Breast epithelium (tissue), 4 donors: ENCODE data around the gene MAD1L1. TPM values are rescaled to one million over a fixed set of nuclear protein-coding genes. Genes with fewer than 3 reads are reported as not detected.

ENCODE experiments used
- DNase-seq, 2 donors: peaks; one replicate each; pipeline ENCODE4 v3.0.0-alpha.2; 2019; ENCODE audit warnings: low spot score in 2 of 2
- H3K27ac ChIP-seq, 2 donors: fragments of 200-600 bp; sonication (generic) in 1 of 2; one replicate each; pipeline ENCODE4 v1.5.1; 2016 to 2019; ENCODE audit warnings: mild to moderate bottlenecking in 1 of 2
- H3K27me3 ChIP-seq, 2 donors: fragments of 200-600 bp; sonication (generic) in 1 of 2; one replicate each; pipeline versions ENCODE4 v1.5.1 to v1.6.0; 2017 to 2019; ENCODE audit warnings: control low read depth in 1 of 2, mild to moderate bottlenecking in 1 of 2
- H3K36me3 ChIP-seq: fragments of 200-600 bp; one replicate; pipeline ENCODE4 v1.5.1; 2019
- H3K4me1 ChIP-seq, 2 donors: fragments of 200-600 bp; sonication (generic); one replicate each; pipeline ENCODE4 v1.5.1; 2016 to 2019; ENCODE audit warnings: control low read depth in 1 of 2
- H3K4me3 ChIP-seq, 3 donors: fragments of 200-600 bp; sonication (generic); 1 replicate in 2 of 3; 2 replicates in 1 of 3; pipeline ENCODE4 v1.5.1; 2016 to 2019; ENCODE audit warnings: mild to moderate bottlenecking in 3 of 3, moderate library complexity in 2 of 3
- H3K9me3 ChIP-seq, 2 donors: fragments of 200-600 bp; sonication (generic) in 1 of 2; one replicate each; pipeline ENCODE4 v1.5.1; 2016 to 2019; ENCODE audit warnings: control low read depth in 1 of 2
- CTCF ChIP-seq, 3 donors: fragments of 450-650 bp; IDR thresholded peaks; one replicate each; pipeline ENCODE4 v1.5.1; 2016 to 2017; ENCODE audit warnings: antibody characterized with exemption in 3 of 3, mild to moderate bottlenecking in 3 of 3, moderate library complexity in 3 of 3
- POLR2A ChIP-seq: fragments of 450-650 bp; IDR thresholded peaks from one replicate; pipeline ENCODE4 v1.6.1; 2016; ENCODE audit warnings: antibody characterized with exemption, mild to moderate bottlenecking, moderate library complexity
- POLR2AphosphoS5 ChIP-seq, 3 donors: sonication (generic); formaldehyde crosslinking; IDR thresholded peaks; one replicate each; pipeline ENCODE4 v1.6.1; 2017; ENCODE audit warnings: antibody characterized with exemption in 3 of 3
- intact Hi-C: fragments of 100-400 bp; cut with DNase I; formaldehyde crosslinking; loops from one replicate; pipeline ENCODE4 v1.15.1; 2023; ENCODE audit warnings: low total_unique reads
- total RNA-seq, 3 donors: library from RNA; depleted of rRNA; stranded (reverse); fragments of >200 nt; gene quantifications; one replicate each; pipeline ENCODE4 v1.1.0, GENCODE V29; 2016

The MAD1L1 gene
- total RNA-seq, 3 donors from 2014 or later: 27.7 to 33.9 (median 28.8) TPM

DNA sequence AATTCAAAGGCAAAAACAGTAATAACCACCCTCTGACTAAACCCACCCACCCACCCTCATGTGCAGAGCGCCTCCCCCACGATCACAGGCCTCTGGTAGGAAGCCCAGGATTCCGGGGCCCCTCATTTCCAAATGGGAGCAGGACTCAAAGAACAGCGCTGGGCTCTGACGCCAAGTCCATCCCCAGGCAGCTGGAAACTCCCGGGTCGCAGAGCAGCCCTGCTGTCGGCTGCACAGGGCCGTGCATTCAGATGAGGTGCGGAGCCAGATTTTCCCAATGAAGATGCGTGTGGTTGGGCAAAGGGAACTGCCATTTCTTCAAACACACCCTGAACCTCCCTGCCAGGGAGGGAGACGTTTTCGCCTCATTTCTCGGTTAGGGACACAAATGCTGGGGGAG is 152.3 kb downstream of the MAD1L1 start:
- Histone ChIP-seq H3K4me1 (no peaks in the 10 kb centered on the region), H3K27ac (no peak overlapping the region), H3K9me3 (no peaks in the 10 kb centered on the region), H3K36me3 (no peaks in the 10 kb centered on the region), H3K27me3 (no peaks in the 10 kb centered on the region), H3K4me3 (no peak overlapping the region)
- DNase-seq: no peak
- TF ChIP-seq POLR2AphosphoS5 (IDR thresholded peaks at IDR 0.05): no peak
- intact Hi-C loops: no loop called here

GRCh38 chr7:2080060-2080387 is 152.7 kb downstream of the MAD1L1 start:
- H3K4me3 ChIP-seq: no peak overlapping the region
- DNase-seq: no peak
- intact Hi-C loops: no loop called here
- H3K9me3 ChIP-seq: no peaks in the 10 kb centered on the region
- H3K27ac ChIP-seq: no peak overlapping the region
- no peaks in the 10 kb centered on the region for H3K36me3 ChIP-seq
- H3K4me1 ChIP-seq: no peaks in the 10 kb centered on the region
- no peak for TF ChIP-seq CTCF (IDR thresholded peaks at IDR 0.05)
- no peak for TF ChIP-seq POLR2AphosphoS5 (IDR thresholded peaks at IDR 0.05)
- no peak for TF ChIP-seq POLR2A
- H3K27me3 ChIP-seq: no peaks in the 10 kb centered on the region

GRCh38 chr7:2079332-2080059 is 153.2 kb downstream of the MAD1L1 start:
- H3K4me1 ChIP-seq: no peaks in the 10 kb centered on the region
- no peaks in the 10 kb centered on the region for H3K9me3 ChIP-seq
- H3K27ac ChIP-seq: no peak overlapping the region
- TF ChIP-seq POLR2A (no peak), CTCF (IDR thresholded peaks at IDR 0.05) (no peak), POLR2AphosphoS5 (IDR thresholded peaks at IDR 0.05) (no peak)
- no peaks in the 10 kb centered on the region for H3K36me3 ChIP-seq
- no peaks in the 10 kb centered on the region for H3K27me3 ChIP-seq
- intact Hi-C loops: no loop called here
- DNase-seq: no peak
- H3K4me3 ChIP-seq: no peak overlapping the region

- Histone ChIP-seq H3K27ac (no peak overlapping the region), H3K36me3 (no peaks in the 10 kb centered on the region), H3K27me3 (no peaks in the 10 kb centered on the region), H3K4me3 (no peak overlapping the region), H3K4me1 (no peaks in the 10 kb centered on the region), H3K9me3 (no peaks in the 10 kb centered on the region)
- intact Hi-C loops: no loop called here
- no peak for DNase-seq
- TF ChIP-seq POLR2A (no peak), POLR2AphosphoS5 (IDR thresholded peaks at IDR 0.05) (no peak), CTCF (IDR thresholded peaks at IDR 0.05) (no peak)
Measured at GRCh38 chr7:2078899-2079298, 153.8 kb downstream of the MAD1L1 start.

GRCh38 chr7:2076649-2077064 is 156.1 kb downstream of the MAD1L1 start:
- Histone ChIP-seq H3K27ac (no peak overlapping the region), H3K9me3 (no peaks in the 10 kb centered on the region), H3K4me1 (no peaks in the 10 kb centered on the region), H3K36me3 (no peaks in the 10 kb centered on the region), H3K4me3 (no peak overlapping the region), H3K27me3 (no peaks in the 10 kb centered on the region)
- no peak for DNase-seq
- intact Hi-C loops: no loop called here
- TF ChIP-seq CTCF (IDR thresholded peaks at IDR 0.05) (no peak), POLR2A (no peak), POLR2AphosphoS5 (IDR thresholded peaks at IDR 0.05) (no peak)
